ENCODE results near the gene GOLGA5. TPM values are rescaled to one million over a fixed set of nuclear protein-coding genes. Genes with fewer than 3 reads are reported as not detected.

GOLGA5 gene
- total and polyA plus RNA-seq, 2 of the 13 experiments (the other 11 are each of a cell fraction or from before 2014, with no cell fraction given), result 31.0 to 40.0 TPM

- in situ Hi-C loops (cut with HindIII; ENCODE audit: extremely low pct_ligation_motif_present, low pct_unique_long_range_greater_than_20kb) (no loop called here), intact Hi-C loops (cut with micrococcal nuclease; ENCODE audit: unreplicated experiment) (no loop called here)
- TF ChIP-seq ZNF468 (CRISPR knock-in tag; IDR thresholded peaks at IDR 0.05) (no peak), ZMYM4 (CRISPR knock-in tag; IDR thresholded peaks at IDR 0.05) (no peak), ZNF589 (CRISPR knock-in tag; conservative IDR thresholded peaks at IDR 0.05) (no peak), ISL2 (CRISPR knock-in tag; IDR thresholded peaks at IDR 0.05) (no peak), ZNF563 (CRISPR knock-in tag; IDR thresholded peaks at IDR 0.05) (no peak), HOXA3 (CRISPR knock-in tag; IDR thresholded peaks at IDR 0.05) (no peak), GRHL1 (CRISPR knock-in tag; conservative IDR thresholded peaks at IDR 0.05) (no peak), E2F2 (CRISPR knock-in tag; IDR thresholded peaks at IDR 0.05; ENCODE audit: borderline replicate concordance) (no peak), MED13 (CRISPR knock-in tag; IDR thresholded peaks at IDR 0.05) (no peak), ZNF558 (CRISPR knock-in tag; IDR thresholded peaks at IDR 0.05; ENCODE audit: borderline replicate concordance) (no peak)
- Histone ChIP-seq H2AFZ (ENCODE audit: low read length) (no peak overlapping the region), H3K9me3 (ENCODE audit: low read length) (no peaks in the 10 kb centered on the region), H3K4me2 (ENCODE audit: low read depth, low read length) (no peak overlapping the region), H3K79me2 (ENCODE audit: insufficient read depth, low read length) (no peaks in the 10 kb centered on the region), H4K20me1 (ENCODE audit: insufficient read depth, low read length) (no peaks in the 10 kb centered on the region), H3K36me3 (replicated peaks in 1 of 2; ENCODE audit: control insufficient read depth in 1 of 2, insufficient read depth in 2 of 2, low read length in 2 of 2) (no peaks in the 10 kb centered on the region), H3K9ac (ENCODE audit: insufficient read depth, low read depth, low read length) (no peak overlapping the region), H3K4me1 (ENCODE audit: insufficient read depth, low read length) (no peaks in the 10 kb centered on the region), H3K27ac (ENCODE audit: extremely low read length, insufficient read depth, low read length) (no peak overlapping the region), H3K4me3 (replicated peaks in 1 of 3; ENCODE audit: insufficient read depth in 1 of 3, low read depth in 2 of 3, low read length in 3 of 3) (no peak overlapping the region), H3K27me3 (ENCODE audit: control insufficient read depth in 1 of 2, insufficient read depth in 2 of 2, low read length in 2 of 2) (no peaks in the 10 kb centered on the region)
- no TSS peak for BruUV-seq (replicated peaks)
- WGBS (ENCODE audit: low lambda C conversion rate), result 61% methylated on average over 5 of the region's 5 CpGs
- FAIRE-seq (no peak), ATAC-seq (no peak), DNase-seq (ENCODE audit: low spot score) (no peak)
- CTCF ChIA-PET (ENCODE audit: low intra/inter-chr PET ratio, low total read pairs), result no interaction called here
- POLR2A ChIA-PET, result no interaction called here
Measured at GRCh38 chr14:92768795-92769194, 25.3 kb upstream of the GOLGA5 start.

All from HepG2 (cell line).